NCI-H774 (cell line): ENCODE measurements around the gene ZNF213.
"Not testable (repeated sequence)": the region's sequence is repeated elsewhere in the genome, so short reads cannot be mapped to it uniquely, and the experiment has no call there.

Source experiments
- DNase-seq: peaks from one replicate; lab custom pipeline; 2025; lab: John Stamatoyannopoulos, UW

Gene ZNF213

DNA sequence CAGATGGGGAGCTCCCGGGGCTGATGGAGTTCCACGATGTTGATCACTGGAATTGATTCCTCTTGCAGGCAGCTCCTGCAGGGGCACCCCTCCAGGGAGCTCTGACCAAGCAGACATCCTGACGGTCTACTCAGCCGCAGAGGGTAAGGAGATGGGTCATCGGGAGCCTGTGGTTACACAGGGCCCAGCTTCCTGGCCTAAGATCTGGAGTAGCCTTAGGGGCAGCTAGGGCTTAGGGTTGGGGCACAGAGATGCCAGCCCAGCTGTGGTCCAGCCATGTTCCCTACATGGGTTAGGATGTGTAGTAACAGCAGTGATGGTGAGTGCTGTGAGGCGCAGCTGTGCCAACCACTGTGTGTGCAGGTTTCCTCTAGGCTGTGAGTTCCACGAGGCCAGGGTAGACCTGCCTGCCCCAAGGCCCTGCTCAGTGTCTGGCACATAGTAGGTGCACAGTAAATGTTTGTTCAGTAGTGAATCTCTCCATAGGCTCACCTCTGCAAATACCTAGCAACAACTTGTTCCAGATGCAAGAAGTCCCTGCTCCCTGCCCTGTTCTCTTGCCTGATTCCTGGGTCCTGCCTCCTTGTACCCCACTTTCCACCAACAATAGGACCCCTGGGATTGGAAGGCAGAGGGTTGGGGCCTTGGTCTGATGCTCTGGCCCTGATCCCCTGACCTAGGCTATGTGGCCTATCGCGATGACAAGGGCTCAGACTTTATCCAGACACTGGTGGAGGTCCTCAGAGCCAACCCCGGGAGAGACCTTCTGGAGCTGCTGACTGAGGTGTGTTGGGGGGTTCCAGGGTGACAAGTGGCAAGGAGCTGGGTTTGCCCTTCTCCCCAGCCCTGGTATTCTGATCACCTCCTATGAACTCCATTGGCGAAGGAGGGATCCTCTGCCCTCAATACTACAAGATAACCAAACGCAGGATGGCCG lies 13.7 kb downstream of the ZNF213 start:
- no peak for DNase-seq

DNA sequence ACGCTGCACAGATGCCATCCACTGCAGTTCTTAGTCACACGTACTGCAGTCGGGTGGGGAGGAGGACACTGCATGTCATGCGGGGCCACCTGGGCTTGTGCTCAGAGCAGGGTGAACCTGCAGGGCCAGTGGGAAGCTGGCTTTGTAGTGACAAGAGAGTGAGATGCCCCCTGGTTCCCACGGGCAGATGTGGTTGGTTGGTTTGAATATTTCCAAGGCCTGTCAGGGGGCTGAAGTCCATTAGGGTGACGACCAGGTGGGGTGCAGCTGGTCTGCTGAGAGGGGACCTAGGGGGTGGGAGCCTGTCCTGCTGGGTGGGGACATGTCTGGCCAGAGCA lies 14.3 kb downstream of the ZNF213 start:
- DNase-seq: no peak

DNA sequence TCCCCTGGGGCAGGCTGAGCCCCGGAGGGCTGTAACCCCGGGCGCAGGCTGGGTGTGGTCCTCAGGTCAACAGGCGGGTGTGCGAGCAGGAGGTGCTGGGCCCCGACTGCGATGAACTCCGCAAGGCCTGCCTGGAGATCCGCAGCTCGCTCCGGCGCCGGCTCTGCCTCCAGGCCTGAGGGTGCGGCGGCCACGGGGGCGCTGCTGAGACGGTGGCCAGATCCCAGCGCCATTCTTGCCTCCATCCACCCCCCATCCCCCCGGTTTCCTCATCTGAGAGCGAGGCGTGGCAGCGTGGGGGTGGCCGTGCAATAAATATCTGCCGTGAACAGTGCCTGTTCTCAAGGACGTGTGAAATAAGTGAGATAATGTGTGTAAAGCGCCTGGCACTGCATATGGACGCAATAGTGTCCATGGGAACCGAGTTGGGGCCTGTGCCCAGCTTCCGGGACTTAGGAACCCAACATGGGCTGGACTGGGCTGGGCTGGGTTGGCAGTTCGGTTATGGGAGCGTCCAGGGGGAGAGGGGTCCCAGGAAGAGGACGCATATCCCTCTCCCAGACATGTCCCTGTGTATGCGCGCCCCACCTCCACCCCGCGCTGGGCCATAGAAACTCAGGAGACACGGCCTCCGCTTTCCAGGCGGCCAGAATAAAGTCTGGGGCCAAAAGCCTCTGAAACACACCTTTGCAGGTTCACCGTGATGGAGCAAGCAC lies 15.0 kb downstream of the ZNF213 start:
- DNase-seq: no peak

DNA sequence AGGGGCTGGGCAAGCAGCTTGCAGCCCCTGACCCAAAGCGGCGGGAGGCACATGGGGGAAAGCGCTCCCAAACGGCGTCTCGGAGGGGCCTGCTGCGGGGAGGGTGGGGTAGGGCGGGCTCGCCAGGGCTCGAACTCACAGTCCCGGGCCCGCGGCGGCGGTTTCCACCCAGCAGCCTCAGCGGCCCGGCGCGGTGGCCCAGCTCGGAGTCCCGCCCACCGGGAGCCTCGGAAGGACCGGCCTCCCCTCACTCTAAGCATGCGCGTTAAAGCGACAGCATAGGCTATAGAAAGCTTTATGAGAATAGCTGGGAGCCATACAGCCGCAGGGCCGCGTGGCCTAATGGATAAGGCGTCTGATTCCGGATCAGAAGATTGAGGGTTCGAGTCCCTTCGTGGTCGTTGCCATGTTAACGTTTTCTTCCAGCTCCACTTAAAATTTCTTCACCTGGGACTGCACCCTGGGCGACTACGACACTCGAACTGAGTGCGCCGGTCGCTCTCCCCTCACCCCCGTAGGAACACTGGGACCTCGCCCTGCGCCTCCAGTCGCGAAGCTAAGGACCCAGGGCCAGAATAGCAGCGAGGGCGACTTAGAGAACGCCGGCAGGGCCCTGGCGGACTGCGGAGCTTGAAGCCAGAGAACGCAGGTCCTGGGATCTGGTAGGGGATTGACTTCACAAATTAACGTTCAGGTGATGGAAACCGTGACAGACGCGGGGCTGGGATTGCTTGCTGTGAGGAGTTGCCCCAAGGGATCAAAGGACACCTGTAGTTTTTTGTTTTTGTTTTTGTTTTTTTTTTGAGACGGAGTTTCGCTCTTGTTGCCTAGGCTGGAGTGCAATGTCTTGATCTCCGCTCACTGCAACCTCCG lies 15.8 kb downstream of the ZNF213 start:
- peak; percentile 93 for DNase-seq

DNA sequence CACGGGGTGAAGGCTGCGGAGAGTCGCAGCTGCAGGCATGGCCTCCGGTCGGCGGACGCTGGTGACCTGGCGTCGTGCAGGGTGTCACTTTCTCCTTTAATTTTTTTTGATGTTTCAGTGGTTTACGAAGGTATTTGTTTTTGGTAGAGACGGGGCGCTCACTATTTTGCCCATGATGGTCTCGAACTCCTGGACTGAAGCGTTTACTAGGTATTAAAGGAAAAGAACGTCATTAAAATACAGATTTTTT lies 17.1 kb downstream of the ZNF213 start:
- no peak for DNase-seq

DNA sequence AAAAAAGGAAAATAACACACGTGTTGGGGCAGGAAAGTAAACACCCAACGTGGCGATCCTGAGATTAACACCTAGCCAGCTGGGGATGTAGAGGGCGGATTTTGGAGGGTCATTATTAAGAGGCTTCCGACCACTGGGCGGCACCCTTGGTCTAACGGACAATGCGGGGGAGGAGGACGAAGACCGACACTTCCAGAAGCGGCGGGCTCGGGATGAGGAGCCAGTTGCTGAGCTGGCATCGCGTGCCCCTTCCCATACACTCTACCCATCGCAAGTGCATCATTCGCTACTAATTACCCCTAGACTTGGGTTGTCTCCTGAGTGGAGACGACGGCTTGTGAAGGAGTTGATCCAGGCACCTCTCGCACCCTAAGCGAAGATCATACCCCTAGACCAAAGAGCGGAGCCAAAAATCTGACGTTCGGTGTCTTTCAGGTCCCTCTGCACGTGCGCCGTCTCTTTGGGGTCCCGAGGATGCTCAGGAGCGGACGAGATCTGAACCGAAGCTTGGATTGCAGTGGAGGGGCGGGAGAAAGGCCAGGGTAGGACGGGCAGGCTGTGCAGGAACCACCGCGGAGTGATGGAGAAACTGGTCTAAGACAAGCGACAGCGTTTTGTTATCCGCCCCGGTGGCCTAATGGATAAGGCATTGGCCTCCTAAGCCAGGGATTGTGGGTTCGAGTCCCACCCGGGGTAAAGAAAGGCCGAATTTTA lies 17.6 kb downstream of the ZNF213 start:
- DNase-seq: peak; percentile 86

DNA sequence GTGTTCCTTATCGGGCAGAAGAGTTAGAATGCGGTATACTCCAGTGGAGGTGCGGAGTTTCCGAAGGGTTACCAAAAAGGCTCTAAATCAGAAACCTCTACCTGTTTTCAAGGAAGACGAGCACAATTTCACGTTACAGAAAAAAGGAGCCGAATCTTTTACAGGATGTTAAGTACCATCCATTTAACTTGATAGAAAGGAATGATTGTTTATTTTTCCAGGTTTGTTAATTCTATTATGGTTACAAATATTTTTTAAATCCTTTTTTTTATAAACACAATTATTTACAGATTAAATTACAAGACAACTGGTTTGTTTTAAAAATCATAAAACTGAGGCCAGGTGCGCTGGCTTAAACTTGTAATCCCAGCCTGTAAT lies 18.2 kb downstream of the ZNF213 start:
- no peak for DNase-seq

DNA sequence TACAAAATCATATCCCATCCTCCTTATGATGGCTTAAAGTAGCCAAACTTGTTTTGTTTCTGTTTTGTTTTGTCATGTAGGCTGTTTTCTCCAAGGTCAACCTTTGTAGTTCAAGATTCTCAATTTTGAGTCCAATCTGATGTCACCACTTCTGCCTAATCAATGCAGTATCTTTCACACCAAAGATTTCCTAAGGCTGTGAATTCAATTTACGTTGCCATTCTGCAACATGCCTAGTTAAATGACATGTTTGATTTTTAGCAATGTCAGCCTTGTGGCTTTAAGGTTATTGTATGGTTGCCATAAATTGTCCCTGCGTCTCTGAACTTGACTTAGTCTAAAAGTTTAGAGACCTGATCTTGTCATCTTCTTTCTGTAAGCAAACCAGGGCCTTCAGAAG lies 20.4 kb downstream of the ZNF213 start:
- no peak for DNase-seq

DNA sequence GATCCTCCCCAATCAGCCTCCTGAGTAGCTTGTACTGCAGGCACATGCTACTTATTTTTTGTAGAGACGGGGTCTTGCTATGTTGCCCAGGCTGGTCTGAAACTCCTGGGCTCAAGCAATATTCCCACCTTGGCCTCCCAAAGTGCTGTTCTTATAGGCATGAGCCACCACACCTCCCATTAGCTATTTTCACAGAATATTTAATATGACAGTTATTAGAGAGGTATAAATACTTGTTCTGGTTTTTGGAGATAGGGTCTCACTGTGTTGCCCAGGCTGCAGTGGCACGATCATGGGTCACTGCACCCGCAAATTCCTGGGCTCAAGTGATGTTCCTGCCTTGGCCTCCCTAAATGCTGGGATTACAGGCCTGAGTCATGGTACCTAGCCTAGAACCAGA lies 21.1 kb downstream of the ZNF213 start:
- DNase-seq: no peak

DNA sequence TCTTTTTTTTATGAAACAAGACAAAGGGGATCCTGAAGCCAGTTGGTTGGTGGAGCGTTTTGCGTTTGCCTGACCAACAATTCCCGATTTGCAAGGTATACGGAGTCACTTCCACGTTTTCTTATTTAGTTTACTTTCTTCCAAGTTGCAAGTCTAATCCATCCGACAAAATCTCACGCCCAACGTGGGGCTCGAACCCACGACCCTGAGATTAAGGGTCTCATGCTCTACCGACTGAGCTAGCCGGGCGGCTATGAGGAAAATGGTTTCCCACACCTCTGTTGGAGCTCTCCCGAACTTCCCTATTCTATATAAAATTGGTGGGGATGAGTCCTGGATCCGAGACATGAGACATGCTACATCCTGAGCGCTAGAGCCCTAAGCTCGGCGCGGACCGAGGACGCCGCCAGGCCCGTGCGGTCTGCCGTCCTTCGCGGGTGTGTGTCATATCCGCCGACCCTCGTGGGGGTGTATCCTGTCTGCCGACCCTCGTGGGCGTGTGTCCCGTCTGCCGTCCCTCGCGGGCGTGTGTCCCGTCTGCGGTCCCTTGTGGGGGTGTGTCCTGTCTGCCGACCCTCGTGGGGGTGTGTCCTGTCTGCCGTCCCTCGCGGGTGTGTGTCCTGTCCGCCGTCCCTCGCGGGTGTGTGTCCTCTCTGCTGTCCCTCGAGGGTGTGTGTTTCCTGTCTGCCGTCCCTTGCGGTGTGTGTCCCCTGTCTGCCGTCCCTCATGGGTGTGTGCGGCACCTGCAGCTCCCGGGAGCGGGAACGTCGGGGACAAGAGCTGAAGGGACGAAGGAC lies 22.6 kb downstream of the ZNF213 start:
- DNase-seq: peak; percentile 68

DNA sequence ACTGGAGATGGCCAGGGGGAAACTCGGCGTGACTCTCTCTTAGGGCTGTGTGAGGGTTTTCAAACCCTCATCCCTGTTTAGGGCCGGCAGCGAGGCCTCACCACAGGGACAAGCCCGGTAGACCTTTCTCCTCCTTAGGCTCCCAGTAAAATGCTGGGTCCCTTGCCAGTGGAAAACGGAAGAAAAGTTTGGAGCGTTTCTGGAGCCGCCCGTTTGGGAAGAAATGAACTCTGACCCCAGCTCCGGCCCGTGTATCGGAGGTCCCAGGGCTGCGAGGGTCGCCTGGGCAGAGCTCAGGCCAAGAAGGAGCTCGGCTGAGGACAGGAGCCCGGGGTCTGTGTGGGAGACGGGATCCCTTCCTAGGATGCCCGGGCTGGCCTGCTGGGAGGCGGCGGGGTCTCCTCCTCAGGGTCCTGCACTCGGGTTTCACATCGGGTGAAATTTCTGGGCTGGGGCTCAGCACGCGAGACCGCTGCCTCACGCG lies 23.2 kb downstream of the ZNF213 start:
- no peak for DNase-seq

DNA sequence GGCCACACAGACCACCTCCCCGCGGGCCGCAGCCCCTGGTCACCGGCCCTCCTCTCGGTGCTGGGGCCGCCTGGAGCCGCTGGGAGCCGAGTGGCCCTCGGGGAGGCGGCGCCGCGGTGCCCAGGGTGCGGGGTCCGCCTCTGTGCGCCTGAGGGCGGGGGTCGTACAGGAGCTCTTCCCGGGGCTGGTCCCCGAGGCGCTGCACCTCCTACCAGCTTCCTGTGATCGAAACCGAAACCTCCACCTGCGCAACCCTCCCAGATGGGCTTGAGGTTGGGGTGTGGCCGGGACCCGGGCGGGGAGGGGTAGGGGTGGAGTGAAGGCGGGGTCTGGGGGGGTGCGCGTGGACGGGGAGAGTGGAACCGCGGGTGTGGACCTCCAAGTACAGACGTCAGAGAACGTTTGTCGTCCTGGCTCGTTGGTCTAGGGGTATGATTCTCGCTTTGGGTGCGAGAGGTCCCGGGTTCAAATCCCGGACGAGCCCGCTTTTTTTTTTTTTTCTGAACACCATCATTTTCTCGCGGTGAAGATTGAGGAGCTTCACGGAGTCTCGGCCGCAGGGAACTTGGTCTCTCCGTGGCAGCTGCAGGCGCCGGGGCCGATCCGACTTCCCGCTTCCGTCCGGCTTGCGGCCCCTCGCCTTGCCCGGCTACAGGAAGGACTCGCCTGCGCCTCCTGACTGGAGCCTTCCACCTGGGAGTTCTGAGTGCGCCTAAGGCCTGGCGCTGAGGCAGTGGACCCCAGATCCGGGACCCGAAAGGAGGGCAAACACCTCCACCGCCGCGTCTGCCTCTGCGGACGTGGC lies 23.9 kb downstream of the ZNF213 start:
- peak; percentile 77 for DNase-seq

DNA sequence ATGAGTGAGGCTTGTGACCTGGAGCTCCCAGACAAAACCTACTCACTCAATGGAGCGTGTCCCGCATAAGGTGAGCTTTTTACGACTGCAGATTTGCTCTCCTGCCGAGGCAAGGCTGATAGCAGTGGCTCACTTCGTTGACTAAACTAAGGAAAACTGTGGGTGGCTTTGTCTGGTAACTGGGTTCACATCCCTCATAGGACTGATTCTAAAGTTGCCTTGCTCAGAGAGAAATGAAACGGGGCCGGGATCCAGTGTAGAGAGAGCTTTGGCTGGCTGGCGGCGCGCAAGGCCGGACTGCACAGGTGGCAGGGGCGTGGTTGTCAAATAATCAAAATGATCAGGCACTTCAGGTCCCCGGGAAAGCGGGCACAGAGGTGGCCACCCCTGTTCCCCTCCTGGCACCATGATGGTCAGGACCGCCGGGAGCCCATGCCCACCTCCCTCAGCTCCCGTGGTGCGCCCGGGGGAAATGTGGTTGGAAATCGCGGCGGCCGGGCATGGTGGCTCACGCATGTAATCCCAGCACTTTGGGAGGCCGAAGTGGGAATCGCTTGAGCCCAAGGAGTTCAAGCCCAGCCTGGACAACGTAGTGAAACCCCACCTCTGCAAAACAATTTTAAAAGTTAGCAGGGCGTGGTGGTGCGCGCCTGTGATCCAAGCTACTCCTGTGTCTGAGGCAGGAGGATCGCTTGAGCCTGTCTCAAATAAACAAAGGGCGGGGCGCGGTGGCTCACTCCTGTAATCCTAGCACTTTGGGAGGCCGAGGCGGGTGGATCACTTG lies 26.6 kb downstream of the ZNF213 start:
- DNase-seq: no peak

DNA sequence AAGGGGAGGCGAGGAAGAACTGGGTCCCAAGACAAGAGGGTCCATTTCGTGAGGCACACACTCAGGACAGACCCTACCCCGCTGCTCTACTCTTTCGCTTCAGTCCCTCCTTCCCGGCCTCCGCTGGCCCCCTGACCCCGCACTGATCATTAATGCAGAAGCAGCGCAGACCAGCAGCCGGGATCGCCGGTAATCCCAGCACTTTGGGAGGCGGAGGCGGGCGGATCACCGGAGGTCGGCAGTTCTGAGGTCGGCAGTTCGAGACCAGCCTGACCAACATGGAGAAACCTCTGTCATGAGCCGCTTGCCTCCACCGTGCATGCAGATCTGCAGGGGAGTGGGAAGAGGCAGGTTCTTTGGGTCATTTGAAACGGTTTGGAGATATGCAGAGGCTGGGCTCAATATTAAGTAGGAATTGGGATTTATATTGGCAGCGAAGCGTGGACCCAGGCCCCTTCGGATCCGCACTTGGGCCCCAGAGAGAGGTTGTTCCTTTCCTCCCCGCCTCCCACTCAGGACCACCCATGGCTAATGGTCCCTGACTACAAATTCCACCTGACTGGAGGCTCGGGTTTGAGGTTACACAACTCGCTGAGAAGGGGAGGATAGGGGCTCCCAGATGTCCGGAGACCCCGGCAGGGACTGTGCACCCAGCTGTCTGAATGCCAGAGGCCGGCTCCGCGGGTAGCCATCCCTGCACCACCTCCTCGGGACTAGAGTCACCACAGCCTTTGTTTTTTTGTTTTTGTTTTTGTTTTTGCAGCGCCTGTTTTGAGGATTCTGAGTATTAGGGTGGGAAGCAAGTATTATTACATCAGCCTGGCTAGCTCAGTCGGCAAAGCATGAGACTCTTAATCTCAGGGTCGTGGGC lies 29.5 kb downstream of the ZNF213 start:
- DNase-seq: no peak

DNA sequence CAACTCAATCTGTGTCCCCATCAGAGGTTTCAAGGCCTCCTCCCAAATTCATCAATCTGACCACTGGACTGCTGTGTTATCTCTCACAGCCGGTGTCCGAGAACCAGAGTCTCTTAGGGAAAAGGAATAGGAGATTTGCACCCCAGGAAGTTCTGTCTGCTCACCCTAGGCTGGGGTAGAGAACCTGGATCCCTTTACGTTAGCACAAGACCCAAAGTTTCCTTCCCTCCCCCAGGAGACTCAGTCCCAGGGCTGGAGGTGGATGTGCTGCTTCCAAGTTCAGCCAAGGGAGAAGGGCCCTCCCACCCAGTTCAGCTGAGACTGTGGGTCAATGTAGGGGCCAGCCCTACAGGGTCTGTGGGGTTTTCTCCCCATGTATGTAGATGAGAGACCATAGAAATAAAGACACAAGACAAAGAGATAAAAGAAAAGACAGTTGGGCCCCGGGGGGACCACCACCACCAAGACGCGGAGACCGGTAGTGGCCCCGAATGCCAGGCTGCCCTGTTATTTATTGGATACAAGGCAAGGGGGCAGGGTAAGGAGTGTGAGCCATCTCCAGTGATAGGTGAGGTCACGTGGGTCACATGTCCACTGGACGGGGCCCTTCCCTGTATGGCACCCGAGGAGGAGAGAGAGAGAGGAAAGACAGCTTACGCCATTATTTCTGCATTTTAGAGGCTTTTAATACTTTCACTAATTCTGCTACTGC lies 30.4 kb downstream of the ZNF213 start:
- DNase-seq: no peak

DNA sequence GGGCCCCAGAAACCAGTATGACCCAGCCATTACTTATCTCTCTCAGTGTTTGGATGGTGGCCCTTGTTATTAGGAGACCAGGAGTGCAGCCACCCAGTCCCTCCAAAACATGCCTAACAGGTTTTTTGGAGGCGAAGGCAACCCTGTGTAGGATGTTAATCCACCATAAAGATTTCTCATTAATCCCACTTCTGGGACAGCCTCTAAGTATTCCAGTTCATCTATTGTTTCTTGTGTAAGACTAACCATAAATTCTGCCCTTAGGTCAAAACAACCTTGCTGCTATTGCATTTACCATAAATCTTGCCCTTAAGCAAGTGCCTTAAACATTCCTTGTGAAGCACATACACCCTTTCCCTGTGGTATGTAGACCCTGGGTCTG lies 31.7 kb downstream of the ZNF213 start:
- no peak for DNase-seq

DNA sequence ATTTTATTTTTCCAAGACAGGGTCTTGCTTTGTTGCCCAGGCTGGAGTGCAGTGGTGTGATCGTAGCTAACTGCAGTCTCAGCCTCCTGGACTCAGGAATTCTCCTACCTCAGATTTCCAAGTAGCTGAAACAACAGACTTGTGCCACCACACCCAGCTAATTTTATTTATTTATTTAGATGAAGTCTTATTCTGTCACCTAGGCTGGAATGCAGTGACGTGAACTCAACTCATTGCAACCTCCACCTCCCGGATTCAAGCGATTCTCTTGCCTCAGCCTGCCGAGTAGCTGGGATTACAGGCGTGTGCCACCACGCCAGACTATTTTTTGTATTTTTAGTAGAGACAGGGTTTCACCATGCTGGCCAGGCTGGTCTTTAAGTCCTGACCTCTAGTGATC lies 33.9 kb downstream of the ZNF213 start:
- DNase-seq: not testable (repeated sequence)
